HG03103 (cell line): ENCODE data around the gene MORN4.
"Not testable (repeated sequence)": the region's sequence is repeated elsewhere in the genome, so short reads cannot be mapped to it uniquely, and the experiment has no call there.

Source experiments
- ATAC-seq: cut with Tn5 transposase; IDR thresholded peaks from one replicate; pipeline ENCODE4 v1.9.1; 2021; ENCODE audit warnings: low read depth; ENCODE audit not compliant: unreplicated experiment

The MORN4 gene

DNA sequence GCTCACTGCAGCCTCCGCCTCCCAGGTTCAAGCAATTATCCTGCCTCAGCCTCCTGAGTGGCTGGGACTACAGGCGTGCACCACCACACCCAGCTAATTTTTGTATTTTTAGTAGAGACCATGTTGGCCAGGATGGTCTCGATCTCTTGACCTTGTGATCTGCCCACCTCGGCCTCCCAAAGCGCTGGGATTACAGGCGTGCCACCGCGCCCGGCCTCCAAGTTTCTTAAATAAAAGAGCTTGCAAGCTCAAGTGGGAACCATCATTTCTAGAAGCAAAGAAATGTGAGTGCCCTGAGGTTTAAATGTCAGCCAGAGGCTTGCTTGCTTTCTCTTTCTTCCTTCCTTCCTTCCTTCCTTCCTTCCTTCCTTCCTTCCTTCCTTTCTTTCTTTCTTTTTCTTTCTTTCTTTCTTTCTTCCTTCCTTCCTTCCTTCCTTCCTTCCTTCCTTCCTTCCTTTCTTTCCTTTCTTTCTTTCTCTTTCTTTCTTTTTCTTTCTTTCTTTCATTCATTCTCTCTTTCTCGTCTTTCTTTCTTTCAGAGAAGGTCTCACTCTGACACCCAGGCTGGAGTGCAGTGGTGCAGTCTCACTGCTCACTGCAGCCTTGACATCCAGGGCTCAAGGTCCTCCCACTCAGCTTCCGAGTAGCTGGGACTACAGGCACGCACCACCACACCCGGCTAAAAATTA lies 9.3 kb upstream of the MORN4 start:
- ATAC-seq, result not testable (repeated sequence)

DNA sequence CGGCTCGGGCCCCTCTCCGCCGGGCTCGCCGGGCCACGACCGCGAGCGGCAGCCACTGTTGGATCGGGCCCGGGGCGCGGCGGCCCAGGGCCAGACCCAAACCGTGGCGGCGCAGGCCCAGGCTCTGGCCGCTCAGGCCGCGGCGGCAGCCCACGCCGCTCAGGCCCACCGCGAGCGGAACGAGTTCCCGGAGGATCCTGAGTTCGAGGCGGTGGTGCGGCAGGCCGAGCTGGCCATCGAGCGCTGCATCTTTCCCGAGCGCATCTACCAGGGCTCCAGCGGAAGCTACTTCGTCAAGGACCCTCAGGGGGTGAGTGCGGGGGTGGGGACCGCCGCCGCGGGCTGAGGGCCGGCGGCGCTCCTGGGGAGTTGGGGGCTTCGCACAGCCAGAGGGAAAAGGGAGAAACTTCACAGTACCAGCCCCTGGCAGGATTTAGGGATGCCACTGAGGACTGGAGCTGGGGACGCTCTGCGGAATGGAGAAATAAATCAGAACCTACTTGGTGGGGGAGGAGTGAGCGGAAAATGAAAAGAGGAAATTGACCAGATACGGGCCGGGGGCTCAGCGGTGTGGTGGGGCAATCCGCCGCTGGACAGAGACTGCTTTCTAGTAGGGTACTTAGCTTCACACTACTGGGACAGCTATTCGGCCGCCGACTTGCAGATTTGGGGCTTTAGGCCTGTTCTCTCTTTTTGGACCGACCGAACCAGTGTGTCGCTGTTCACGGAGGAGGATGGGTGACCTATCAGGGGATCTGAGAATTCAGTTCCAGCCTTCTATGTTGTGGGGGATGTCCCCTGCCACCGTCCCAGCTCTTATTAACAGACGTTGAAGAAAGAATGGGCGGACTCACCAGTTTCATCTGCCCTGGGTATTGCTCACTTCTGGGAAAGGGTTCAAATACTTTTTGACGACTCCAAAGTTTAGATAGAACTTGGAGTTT lies 7.8 kb upstream of the MORN4 start:
- peak; percentile 13 for ATAC-seq

DNA sequence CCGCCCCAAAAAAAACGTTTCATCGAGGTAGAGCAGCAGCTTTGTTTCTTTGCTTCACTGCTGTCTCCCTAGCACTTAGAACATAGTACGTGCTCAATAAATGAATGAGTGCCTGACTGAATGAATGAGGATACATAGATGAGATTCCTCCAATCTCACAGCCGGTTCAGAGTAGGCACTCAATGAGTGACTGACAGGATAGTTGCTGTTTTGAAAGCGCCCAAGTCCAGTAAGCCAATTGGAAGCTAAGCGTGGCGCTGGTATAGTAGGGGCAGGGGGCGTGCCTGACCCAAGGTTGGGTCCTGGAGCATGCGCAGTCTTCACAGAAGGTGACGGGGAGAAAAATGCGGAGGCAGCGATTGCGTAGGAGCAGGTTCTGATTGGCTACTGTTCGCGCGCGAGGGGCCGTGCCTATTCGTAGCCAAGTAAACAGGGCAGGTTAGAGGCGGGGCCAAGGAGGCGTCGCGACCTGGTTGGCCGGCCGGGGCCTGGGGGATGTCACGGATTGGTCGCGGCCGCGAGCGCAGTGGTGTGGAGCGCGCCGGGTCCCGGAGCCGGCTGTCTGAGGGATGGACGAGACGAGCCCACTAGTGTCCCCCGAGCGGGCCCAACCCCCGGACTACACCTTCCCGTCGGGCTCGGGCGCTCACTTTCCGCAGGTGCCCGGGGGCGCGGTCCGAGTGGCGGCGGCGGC lies 7.0 kb upstream of the MORN4 start, which contains the start of gene PI4K2A:
PI4K2A (plus strand) TSS at position 498 of the 694 bp plus-strand sequence; CDS start at position 570, 72 bp downstream.
- ATAC-seq, result peak; percentile 97

DNA sequence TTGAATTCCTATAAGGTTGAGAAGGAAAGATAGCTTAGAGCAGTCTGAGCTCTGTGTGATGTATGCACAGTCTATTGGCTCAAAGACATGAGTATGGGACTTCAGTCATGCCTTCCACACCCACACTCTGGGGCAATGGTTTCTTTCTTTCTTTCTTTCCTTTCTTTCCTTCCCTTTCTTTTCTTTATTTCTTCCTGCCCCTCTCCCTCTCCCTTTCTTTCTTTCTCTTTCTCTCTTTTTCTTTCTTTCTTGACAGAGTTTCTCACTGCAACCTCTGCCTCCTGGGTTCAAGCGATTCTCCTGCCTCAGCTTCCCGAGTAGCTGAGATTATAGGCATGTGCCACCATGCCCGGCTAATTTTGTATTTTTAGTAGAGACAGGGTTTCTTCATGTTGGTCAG lies 5.8 kb upstream of the MORN4 start:
- not testable (repeated sequence) for ATAC-seq

DNA sequence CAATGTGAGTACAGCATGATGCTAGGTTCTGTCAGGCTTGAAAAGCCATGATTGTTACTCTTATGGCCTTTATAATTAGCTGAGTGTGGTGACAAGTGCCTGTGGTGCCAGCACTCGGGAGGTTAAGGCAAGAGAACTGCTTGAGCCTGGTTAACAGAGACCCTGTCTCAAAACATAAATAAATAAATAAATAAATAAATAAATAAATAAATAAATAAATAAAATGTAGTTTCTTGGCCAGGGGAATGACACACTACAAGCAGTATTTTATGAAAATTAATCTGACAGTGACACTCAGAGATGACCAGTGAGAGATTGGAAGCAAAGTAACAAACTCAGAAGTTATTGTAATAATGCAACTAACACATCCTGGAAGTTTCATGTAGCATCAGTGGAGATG lies 2.3 kb upstream of the MORN4 start:
- no peak for ATAC-seq

DNA sequence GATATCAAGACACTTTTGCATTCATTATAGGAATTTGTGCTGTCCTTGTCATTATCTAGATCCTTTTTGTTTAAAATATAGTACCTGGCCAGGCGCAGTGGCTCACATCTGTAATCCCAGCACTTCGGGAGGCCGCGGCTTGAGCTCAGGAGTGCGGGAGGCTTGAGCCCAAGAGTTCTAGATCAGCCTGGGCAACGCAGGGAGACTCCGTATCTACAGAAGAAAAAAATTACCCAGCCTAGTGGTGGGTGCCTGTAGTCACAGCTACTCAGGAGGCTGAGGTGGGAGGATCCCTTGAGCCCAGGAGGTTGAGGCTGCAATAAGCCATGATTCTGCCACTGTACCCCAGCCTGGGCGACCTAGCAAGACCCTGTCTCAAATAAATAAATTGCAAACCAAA lies 621 bp upstream of the MORN4 start:
- ATAC-seq, result no peak

DNA sequence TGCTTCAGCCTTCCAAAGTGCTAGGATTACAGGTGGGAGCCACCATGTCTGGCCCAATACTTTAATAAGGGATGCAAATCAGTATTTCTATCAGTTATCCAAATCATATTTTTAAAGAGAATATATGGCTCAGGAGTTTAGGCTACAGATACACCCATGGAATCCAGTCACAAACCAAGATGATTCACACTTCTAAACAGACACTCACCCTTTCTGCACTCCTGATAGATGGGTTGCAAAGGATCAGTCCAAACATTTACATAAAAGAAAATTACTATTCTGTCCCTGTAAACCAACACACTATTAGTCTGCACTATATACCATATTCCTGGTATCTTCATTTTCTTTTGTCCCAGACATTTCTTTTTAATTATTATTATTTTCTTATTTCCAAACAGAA lies 2.2 kb downstream of the MORN4 start:
- no peak for ATAC-seq

DNA sequence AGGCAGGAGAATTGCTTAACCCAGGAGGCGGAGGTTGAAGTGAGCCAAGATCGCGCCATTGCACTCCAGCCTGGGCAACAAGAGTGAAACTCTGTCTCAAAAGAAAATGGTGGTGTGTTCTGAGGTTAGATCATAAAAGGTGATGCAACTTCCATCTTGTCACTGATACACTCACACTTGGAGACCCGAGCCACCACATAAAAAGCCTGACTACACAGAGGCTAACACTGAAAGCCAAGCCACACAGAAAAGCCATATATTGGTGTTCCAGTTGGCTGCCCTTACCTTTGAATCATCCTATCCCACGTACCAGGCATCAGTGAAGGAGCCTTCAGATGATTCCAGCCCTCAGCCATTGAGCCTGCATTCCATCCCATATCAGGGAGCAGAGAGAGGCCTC lies 4.0 kb downstream of the MORN4 start:
- no peak for ATAC-seq

DNA sequence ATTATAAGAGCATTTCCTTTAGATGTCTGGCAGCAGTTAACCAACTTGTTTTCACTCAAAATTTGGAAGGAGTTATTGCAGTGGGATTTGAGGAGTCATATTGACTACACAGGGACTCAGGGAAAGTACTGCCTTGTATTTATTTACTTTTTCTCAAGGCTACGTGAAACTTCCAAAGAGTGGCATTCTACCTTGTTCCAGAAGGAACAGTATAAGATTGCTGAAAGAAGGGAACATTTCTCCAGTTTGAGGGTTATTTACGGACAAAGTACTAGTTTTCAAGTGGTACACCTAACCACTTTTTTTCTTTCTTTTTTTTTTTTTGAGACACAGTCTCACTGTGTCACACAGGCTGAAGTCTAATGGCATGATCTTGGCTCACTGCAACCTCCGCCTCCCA lies 5.1 kb downstream of the MORN4 start:
- ATAC-seq, result no peak

DNA sequence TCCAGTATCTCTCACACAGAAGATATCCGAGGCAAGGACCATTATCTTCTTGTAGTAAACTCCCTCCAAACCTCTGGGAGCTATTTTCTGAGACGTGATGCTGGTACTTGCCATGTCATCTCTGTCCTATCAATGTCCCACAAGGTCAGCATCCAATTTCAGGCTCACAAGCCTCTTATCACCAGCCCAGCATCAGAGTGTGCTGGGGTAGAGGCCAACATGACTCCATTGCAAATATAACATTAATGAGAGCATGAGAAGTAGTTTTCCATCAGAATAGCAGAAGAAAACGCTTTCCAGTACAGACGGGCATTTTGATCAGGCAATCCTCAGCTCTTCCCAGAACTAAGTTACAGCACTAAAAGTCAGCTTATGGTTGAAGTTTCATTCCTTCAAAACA lies 5.6 kb downstream of the MORN4 start:
- ATAC-seq, result no peak

DNA sequence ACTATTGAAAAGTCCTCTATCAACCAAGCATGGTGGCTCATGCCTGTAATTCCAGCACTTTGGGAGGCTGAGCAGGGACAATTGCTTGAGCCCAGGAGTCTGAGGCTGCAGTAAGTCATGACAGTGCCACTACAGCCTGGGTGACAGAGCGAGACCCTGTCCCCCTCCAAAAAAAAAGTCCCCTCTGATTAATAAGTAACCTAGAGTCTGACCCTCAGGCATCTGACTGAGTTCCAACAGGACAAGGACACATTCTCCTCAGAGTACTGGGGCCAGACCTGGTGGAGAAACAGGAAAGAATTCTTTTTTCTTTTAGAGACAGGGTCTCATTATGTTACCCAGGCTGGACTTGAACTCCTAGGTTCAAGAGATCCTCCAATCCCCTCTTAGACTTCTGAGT lies 10.0 kb downstream of the MORN4 start:
- no peak for ATAC-seq

DNA sequence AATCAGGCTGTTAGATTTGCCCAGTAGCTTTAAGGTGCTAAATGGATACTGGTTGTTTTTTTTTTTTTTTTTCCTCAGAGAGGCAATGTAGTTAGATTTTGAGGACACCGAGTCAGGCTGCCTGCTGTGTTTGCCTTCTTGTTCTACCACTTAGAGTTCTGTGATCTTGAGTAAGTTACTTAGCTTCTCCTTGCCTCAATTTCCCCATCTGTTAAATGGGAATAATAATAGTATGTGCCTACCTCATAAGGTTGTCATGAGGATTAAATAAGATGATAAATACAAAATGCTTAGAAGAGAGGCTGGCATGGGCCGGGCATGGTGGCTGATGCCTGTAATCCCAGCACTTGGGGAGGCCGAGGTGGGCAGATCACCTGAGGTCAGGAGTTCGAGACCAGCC lies 14.6 kb downstream of the MORN4 start:
- no peak for ATAC-seq

DNA sequence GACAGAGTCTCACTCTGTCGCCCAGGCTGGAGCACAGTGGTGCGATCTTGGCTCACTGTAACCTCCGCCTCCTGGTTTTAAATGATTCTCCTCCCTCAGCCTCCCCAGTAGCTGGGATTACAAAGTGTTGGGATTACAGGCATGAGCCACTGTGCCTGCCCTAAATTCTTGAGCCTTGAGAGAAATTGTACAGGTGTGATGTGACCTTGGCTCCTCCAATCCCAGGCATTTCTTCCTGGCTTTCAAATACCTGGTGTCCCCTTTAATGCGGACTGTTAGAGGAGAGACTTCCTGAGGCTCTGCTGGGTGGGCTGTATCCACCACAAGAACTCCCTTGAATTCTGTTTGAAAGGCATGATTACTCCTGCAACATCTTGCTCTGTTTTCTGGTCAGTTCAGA lies 15.0 kb downstream of the MORN4 start:
- no peak for ATAC-seq

DNA sequence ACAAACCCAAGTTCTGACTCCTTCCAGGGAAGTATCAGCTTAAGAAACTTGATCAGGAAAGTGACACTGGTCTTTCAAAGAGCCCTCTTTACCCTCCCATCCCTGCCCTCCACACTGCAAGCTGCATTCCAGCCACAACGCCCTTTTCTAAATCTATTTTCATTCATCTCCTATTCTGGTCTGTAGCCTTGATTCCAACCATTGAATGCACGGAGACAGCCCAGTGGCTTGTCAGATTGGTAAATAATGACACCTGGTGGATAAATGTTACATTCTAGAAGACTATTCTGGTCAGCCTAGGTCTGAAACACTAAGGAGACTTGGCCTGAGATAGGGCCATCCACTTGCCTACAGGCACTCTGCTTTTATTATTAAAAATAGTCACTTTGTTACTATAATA lies 20.9 kb downstream of the MORN4 start:
- ATAC-seq, result no peak

DNA sequence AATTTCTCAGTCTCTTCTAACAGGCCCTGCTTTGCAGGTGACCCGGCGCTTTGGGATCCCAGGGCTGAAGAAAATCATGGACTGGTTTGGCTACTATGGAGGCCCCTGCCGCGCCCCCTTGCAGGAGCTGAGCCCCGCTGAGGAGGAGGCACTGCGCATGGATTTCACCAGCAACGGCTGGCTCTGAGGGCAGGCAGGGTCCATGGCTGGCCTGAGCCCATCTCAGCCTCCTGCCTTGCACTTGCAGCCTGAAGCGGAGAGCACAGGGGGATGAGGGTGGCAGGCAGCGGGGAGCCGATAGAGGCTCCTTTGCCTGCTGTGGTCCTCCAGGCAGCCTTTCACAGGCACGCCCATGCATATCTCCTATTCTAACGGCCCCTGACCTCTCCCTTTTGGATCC lies 21.8 kb downstream of the MORN4 start:
- no peak for ATAC-seq

DNA sequence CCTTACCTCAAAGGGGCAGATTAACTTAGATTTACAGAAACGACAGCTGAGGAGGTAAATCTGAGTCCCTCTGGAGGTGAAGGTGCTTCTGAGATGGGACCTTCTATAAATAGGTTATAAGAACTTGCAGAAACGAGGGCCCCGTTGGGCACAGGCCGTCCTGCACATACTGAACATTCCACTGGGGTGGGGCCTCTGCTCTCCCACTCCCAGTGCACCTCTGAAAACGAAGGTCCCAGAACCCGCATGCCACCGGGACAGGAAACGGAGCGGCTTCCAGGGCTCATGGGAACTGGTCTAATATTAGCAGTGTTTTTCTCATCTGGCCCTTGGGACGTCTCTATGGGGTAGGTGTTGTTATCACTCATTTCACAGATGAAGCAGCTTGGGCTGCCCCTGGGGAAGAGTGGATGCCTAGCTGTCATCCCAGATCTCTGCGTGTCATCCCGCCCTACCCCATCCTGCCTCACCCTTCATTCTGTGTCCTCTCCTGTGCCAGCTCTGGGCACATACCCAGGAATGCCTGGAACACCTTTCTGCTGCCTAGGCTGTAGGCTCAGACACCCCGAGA lies 24.2 kb downstream of the MORN4 start:
- no peak for ATAC-seq

DNA sequence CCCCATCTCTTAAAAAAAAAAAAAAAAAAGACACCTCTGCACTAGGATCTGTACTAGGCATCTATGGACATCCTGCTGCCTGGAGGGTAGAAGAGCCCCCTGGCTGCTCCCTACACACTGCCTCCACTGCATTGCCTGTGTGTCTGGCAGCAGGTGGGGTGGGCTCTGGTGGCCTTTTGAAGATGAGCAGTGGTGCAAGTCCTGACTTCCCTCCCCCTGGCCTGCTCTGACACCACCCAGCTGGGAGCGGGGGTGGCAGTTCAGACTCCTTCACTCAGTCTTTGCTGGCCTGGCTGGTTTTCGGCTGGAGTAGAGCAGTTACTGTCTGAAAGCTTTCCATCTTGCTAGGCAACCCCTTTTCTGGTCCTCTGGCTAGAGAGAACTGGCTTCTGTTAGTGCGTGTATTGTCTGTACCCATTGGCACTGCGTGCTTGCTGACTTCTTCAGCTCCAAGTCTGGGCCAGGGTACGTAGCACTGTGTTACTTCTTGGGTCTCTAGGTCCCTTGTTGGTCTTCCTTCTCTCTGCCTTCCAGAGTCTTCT lies 26.1 kb downstream of the MORN4 start:
- ATAC-seq, result no peak

DNA sequence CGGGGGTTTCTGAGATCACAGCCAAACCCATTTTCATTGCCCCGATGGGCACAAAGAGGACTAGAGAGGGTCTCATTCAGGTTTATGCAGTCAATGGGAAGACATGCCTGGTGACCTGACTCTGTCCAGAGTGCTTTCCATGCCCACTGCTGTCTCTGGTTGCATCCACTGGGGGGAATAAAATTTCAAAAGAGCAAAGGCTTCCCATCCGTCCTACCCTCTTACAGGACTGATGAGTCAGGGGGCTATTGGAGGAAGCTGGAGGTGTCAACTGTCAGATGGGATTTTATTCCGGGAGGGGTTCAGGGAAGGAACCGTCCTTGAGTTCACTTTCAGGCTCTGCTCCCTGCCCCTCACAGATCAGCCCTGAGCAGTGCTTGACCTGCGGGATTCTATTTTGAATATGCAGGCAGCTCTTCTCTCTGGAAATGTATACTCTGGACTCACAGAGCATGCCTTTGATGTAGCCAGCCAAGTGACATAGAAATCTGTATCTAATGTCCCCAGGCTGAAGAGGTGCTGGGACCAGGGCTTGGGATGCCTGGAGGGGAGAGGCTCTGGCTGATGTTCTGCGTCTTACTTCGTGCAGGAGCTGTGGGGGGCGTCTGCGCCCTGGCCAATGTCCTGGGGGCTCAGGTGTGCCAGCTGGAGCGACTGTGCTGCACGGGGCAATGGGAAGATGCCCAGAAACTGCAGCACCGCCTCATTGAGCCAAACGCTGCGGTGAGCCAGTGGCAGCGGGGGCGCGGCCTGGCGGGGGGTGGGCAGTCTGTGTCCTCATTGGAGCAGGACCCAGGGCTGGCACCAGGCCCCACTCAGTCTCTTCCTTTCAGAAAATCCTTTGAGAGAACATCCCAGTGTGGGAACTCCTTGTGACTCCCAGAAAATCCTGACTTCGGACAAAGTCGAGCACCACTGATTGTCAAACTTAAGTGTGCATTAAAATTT lies 31.8 kb downstream of the MORN4 start:
- no peak for ATAC-seq

DNA sequence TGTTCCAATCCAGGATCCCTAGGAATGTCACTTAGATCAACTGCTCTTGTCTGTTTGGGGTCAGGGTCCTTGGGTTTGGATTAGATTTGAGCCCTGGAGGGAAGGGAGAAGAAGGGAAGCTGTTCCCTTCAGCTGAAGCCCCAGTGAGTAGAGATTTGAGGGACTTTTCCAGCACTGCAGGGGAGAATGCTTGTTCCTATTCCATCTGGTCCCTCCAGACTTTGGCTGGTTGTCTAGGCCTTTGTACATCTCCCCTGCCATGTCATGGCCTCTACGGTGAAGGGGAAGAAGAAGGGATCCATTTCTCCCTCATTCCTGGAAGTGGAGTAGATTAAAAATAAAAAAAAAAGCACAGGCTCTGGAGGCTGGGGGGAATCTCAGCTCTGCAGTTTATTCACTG lies 32.7 kb downstream of the MORN4 start:
- ATAC-seq, result no peak

DNA sequence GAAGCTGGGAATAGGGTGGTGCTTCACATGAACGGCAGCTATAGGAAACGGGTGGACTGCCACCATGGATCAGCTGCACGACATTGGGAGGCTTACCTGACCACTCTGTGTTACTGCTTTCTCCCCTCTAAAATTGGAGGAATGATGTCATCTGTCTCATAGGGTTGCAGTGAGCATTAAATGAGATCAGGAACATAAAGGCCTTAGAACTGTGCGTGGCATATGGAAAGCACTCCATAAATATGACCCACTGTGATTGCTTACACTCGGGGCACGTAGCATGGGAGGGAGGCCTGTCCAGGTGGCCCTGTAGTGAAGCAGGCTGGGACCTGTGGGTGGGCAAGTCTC lies 34.1 kb downstream of the MORN4 start:
- ATAC-seq, result no peak
